Psoas muscle (tissue), 8 donors: Measurements from ENCODE around the gene ACTL8. TPM values are rescaled to one million over a fixed set of nuclear protein-coding genes. Genes with fewer than 3 reads are reported as not detected.

ENCODE experiments used
- ATAC-seq, 4 donors: fragments of 200-7000 bp; cut with Tn5 transposase; one replicate each; pipeline ENCODE4 v1.9.1; 2020; ENCODE audit warnings: moderate library complexity in 3 of 4, mild to moderate bottlenecking in 2 of 4
- DNase-seq, 2 donors: peaks; one replicate each; pipeline ENCODE4 v3.0.0-alpha.2; 2020
- H3K27ac ChIP-seq: fragments of 200-600 bp; one replicate; pipeline ENCODE4 v1.8.0; 2022
- H3K27me3 ChIP-seq, 3 donors: fragments of 200-600 bp in 1 of 3; one replicate each; pipeline versions ENCODE4 v1.6.1 to v1.8.0; 2013 to 2022; ENCODE audit warnings: low read length in 2 of 3, mild to moderate bottlenecking in 2 of 3, moderate library complexity in 1 of 3; ENCODE audit not compliant: insufficient read depth in 3 of 3
- H3K36me3 ChIP-seq, 2 donors: fragments of 200-600 bp in 1 of 2; one replicate each; pipeline versions ENCODE4 v1.6.1 to v1.8.0; 2013 to 2022; ENCODE audit warnings: low read depth in 1 of 2, mild to moderate bottlenecking in 1 of 2, moderate library complexity in 1 of 2; ENCODE audit not compliant: insufficient read depth in 1 of 2
- H3K4me1 ChIP-seq: fragments of 200-600 bp; one replicate; pipeline ENCODE4 v1.8.0; 2022
- H3K4me3 ChIP-seq: fragments of 200-600 bp; one replicate; pipeline ENCODE4 v1.8.0; 2022; ENCODE audit warnings: mild to moderate bottlenecking
- H3K9me3 ChIP-seq: fragments of 200-600 bp; one replicate; pipeline ENCODE4 v1.8.0; 2022
- WGBS, 3 donors: extraction: QIAGEN DNeasy Blood & Tissue Kit; methylation state at CpG; one replicate each; pipeline versions ENCODE4 v1.1.6 to v1.1.7; 2013; 5-methylcytosine and 5-hydroxymethylcytosine counted together
- intact Hi-C, 2 donors: fragments of 100-400 bp; cut with DNase I; formaldehyde crosslinking; loops; one replicate each; pipeline versions ENCODE4 v1.11.0 to v1.14.2; 2022
- polyA plus RNA-seq, 3 donors: library from polyadenylated mRNA; stranded (reverse); fragments of 200-250 nt; gene quantifications; one replicate each; pipeline ENCODE4 v1.2.3, GENCODE V29; 2013
- total RNA-seq, 4 donors: library from RNA; stranded (reverse); fragmentation: NEBNext Ultra II Directional in 2 of 4; extraction: Animal tissue kit (Norgen Biotek cat#: 25700) in 2 of 4; gene quantifications; one replicate each; pipeline versions ENCODE4 v1.2.1 to v1.2.4, GENCODE V29; 2021 to 2023
- TF ChIP-seq, protein P1 (sequence below): fragments of 200-600 bp; IDR thresholded peaks from one replicate; pipeline ENCODE4 v1.8.0; 2022; ENCODE audit warnings: antibody characterized with exemption
- donor health status: healthy with polysubstance abuse.
- donor health status: DM: no; HTN: no; CAD: no; lungs with moderate emphysema.
- donor health status: Bipolar disorder and iron deficiency.
- donor health status: healthy.
- donor health status: DM: yes; HTN: yes; CAD: no.
- donor health status: DM: no; HTN: no; CAD: no.
- donor health status: DM: no; HTN: no; CAD: no.
- donor health status: DM: yes; HTN: yes; CAD: no.

ACTL8 gene
- total and polyA plus RNA-seq, 7 donors = not detected

DNA sequence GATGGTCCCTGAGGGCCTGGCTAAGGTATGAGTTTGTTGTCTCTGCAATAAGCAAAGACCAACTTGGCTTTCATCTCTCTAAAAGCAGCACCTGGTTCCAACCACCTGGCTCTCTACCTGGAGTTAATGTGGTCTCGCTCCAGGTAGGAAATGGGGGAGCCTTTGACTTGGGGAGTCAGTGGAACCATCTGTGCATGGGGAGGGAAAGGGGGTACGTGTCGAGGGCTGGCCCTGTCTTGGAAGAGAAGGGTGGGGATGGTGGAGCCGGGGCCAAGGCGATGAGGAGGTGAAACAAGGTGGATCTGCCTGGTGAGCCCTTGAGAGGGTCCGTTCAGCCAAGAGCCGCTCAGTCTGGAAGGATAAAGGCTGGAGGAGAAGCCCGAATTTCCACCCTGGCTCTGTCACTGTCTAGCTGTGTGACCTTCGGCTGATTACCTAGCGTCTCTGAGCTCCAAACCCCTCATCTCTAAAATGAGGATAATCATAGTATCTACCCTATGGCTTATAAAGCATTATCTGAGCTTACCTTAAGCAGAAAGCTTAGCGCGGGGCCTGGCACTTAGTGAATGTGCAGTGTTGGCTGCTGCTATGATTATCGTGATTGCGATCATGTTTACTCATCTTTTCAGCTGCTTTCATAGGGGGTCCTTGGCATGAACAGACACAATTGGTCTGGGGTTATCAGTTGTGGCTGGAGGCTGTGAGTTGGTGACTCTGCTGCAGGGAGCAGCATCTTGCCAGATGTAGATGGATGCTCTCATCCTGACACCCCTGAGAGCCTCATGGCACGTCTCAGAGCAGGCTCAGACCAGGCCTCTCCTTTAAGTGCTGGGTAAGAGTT lies 78.7 kb downstream of the ACTL8 start:
- 82 to 86% (median 86%) methylated on average over 15 of the region's 15 CpGs for WGBS, 3 donors
- Histone ChIP-seq H3K9me3 (no peaks in the 10 kb centered on the region), H3K27ac (no peak overlapping the region), H3K4me3 (no peak overlapping the region), H3K27me3 (peaks cover 0 to 57% (median 10%) of the 10 kb centered on the region in 3 donors), H3K36me3 (no peaks in the 10 kb centered on the region), H3K4me1 (no peaks in the 10 kb centered on the region)
- TF ChIP-seq, protein P1, sequence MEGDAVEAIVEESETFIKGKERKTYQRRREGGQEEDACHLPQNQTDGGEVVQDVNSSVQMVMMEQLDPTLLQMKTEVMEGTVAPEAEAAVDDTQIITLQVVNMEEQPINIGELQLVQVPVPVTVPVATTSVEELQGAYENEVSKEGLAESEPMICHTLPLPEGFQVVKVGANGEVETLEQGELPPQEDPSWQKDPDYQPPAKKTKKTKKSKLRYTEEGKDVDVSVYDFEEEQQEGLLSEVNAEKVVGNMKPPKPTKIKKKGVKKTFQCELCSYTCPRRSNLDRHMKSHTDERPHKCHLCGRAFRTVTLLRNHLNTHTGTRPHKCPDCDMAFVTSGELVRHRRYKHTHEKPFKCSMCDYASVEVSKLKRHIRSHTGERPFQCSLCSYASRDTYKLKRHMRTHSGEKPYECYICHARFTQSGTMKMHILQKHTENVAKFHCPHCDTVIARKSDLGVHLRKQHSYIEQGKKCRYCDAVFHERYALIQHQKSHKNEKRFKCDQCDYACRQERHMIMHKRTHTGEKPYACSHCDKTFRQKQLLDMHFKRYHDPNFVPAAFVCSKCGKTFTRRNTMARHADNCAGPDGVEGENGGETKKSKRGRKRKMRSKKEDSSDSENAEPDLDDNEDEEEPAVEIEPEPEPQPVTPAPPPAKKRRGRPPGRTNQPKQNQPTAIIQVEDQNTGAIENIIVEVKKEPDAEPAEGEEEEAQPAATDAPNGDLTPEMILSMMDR = no peak
- no peak for DNase-seq
- intact Hi-C loops = no loop called here
- no peak for ATAC-seq

DNA sequence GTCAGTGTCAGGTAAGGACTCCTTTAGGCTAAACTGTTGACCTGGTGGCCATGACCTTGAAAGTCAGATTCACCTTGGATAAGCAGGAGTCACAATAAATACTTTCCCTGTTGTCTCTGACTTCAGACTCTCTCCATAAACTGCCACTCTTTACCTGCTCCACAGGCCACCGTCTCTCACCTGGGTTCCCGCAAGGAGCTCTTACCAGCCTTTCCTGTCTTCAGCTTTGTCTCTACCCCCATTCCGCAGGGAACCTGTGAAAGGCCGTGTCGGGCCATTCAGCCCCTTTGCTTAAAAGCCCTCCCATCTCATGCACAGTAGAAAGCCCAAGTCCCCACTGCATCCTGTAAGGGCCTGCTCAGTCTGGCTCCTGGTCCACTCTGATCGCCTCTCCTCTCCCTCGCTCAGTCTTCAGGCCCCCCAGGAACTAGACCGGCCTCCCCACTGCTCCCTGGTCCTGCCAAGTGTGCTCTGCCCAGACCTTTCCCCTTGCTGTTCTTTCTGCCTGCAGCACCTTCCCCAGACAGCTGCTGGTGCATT lies 79.5 kb downstream of the ACTL8 start:
- TF ChIP-seq, protein P1 = no peak
- no peak for DNase-seq
- H3K27ac ChIP-seq = no peak overlapping the region
- no peak overlapping the region for H3K4me3 ChIP-seq
- H3K27me3 ChIP-seq = peaks cover 0 to 50% (median 10%) of the 10 kb centered on the region in 3 donors
- 59 to 61% (median 60%) methylated on average over 8 of the region's 8 CpGs for WGBS, 3 donors
- no peak for ATAC-seq
- H3K36me3 ChIP-seq = no peaks in the 10 kb centered on the region
- H3K4me1 ChIP-seq = no peaks in the 10 kb centered on the region
- H3K9me3 ChIP-seq = no peaks in the 10 kb centered on the region
- intact Hi-C loops = no loop called here

DNA sequence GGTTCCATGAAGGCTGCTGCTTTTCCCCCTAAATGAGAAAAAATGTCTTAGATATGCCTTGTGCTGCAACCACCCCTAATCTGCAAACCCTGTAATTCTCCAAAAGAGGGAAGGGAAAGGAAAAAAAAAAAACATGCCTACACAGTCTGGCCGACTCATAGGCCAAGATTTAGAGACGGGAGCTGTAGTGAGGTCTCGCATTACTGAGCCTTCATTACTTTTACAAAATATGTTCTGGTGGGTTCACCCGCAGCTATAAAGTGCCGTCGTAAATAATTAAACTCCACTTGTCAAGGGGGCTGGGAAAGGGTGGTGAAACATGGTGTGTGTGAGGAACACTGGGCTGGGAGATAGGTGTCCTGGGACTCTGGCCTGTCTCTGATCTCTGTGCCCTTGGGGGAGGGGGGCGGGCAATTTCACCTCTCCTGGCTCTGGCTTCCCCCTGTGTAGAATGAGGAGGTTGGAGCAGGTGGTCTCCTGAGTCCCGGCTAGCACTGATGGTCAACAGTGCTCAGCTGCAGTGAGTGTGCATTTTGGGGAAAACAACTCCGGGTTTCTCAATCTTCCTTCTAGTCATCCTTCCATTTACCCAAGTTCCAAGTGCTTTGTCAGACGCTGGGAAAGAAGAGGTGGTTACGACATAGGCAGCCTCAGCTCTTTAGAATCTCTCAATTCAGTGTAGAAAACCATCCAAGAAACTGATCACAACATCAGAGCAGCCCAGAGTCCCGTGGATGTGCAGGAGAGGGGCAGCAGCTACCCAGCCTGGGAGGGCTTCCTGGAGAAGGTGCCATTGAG lies 82.3 kb downstream of the ACTL8 start:
- no peak overlapping the region for H3K4me3 ChIP-seq
- no peak overlapping the region for H3K27ac ChIP-seq
- DNase-seq (no peak), ATAC-seq (no peak)
- no peaks in the 10 kb centered on the region for H3K4me1 ChIP-seq
- no peaks in the 10 kb centered on the region for H3K9me3 ChIP-seq
- H3K36me3 ChIP-seq = no peaks in the 10 kb centered on the region
- intact Hi-C loops = no loop called here
- TF ChIP-seq, protein P1 = no peak
- 41 to 46% (median 43%) methylated on average over 12 of the region's 12 CpGs for WGBS, 3 donors
- peaks cover 0 to 35% (median 10%) of the 10 kb centered on the region in 3 donors for H3K27me3 ChIP-seq

DNA sequence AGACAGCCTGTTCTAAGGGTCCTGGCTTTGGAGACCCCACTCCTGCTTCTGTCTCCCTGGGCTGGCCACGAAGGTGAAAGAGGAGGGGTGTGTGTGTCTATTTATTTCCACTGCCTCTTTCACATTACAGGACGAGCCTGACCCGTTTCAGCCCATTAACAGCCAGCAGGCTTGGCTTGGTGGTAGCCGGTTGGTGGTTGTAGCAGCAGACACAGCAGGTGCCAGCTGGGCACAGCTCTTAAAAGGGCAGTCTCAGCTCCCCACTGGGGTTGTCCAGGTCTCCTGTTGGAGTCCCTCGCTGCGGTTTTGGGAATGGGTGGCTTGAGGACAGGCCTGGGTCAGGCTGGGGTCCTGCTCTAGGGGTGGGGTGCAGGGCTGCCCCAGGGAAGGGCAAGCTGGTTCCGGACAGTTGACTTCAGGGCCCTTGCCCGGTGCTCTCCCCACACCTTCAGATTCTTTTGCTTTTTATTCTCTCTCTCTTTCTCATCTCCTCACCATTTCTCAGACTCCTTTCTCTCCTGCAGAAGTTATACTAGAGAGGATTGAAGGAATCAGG lies 84.6 kb downstream of the ACTL8 start:
- intact Hi-C loops = no loop called here
- DNase-seq = no peak
- 54 to 62% (median 55%) methylated on average over 8 of the region's 8 CpGs for WGBS, 3 donors
- no peak overlapping the region for H3K4me3 ChIP-seq
- H3K9me3 ChIP-seq = no peaks in the 10 kb centered on the region
- H3K27me3 ChIP-seq = peaks cover 0 to 29% (median 8%) of the 10 kb centered on the region in 3 donors
- ATAC-seq = no peak
- TF ChIP-seq, protein P1 = no peak
- no peaks in the 10 kb centered on the region for H3K36me3 ChIP-seq
- no peak overlapping the region for H3K27ac ChIP-seq
- H3K4me1 ChIP-seq = no peaks in the 10 kb centered on the region
